ENCODE results near the gene CAMK4. TPM values are rescaled to one million over a fixed set of nuclear protein-coding genes. Genes with fewer than 3 reads are reported as not detected.

Gene CAMK4
- total RNA-seq, 1 experiment from 2014 or later: 10.2 TPM

DNA sequence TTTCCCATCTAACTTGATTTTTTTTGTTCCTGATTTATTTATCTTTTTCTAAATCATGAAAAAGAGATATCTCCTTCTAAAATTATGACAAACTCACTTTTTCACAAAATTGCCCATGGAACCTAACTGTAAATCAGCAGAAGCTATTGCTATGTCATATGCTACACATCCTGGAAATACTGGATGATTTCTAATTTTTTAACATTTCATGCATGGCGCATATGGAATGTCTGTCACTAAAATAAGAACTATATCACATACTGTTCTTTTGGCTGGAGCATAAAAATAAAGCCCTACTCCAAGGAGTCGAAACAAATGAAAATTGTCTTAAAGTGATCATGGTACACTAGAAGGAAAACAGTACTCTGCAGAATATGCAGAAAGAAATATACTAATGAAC is 60.6 kb downstream of the CAMK4 start:
- Histone ChIP-seq H3K36me3 (ENCODE audit: control insufficient read depth in 1 of 2, insufficient read depth in 2 of 2, low read length in 2 of 2) (no peaks in the 10 kb centered on the region), H3K9me3 (ENCODE audit: control insufficient read depth in 1 of 2, insufficient read depth in 1 of 2, low read depth in 1 of 2, low read length in 2 of 2) (no peaks in the 10 kb centered on the region), H3K9ac (ENCODE audit: low read length) (no peak overlapping the region), H4K20me1 (ENCODE audit: insufficient read depth) (no peaks in the 10 kb centered on the region), H3K27me3 (ENCODE audit: insufficient read depth, low read length) (no peaks in the 10 kb centered on the region), H3K4me3 (replicated peaks in 1 of 2; ENCODE audit: low read depth in 1 of 2, low read length in 2 of 2) (no peak overlapping the region), H3K4me1 (ENCODE audit: control insufficient read depth in 1 of 2, insufficient read depth in 2 of 2, low read length in 2 of 2) (no peaks in the 10 kb centered on the region), H3K4me2 (ENCODE audit: low read length) (no peak overlapping the region), H3K27ac (ENCODE audit: low read depth, low read length) (no peak overlapping the region), H3K79me2 (ENCODE audit: insufficient read depth, low read length) (no peaks in the 10 kb centered on the region), H3K9me2 (ENCODE audit: insufficient read depth) (no peaks in the 10 kb centered on the region), H2AFZ (ENCODE audit: low read depth, low read length, poor library complexity, severe bottlenecking) (no peak overlapping the region)
- ATAC-seq (no peak), DNase-seq (ENCODE audit: low read depth, low spot score) (no peak)
- CTCF ChIA-PET: interaction anchor here (0.7 kb wide), 1 partner anchor 48 kb away, joined by 3 read pairs; no protein-coding TSS in a partner anchor
- TF ChIP-seq JUND (IDR thresholded peaks at IDR 0.05) (no peak), EZH2 (IDR thresholded peaks at IDR 0.05) (no peak)
- TF ChIP-seq, protein P1, sequence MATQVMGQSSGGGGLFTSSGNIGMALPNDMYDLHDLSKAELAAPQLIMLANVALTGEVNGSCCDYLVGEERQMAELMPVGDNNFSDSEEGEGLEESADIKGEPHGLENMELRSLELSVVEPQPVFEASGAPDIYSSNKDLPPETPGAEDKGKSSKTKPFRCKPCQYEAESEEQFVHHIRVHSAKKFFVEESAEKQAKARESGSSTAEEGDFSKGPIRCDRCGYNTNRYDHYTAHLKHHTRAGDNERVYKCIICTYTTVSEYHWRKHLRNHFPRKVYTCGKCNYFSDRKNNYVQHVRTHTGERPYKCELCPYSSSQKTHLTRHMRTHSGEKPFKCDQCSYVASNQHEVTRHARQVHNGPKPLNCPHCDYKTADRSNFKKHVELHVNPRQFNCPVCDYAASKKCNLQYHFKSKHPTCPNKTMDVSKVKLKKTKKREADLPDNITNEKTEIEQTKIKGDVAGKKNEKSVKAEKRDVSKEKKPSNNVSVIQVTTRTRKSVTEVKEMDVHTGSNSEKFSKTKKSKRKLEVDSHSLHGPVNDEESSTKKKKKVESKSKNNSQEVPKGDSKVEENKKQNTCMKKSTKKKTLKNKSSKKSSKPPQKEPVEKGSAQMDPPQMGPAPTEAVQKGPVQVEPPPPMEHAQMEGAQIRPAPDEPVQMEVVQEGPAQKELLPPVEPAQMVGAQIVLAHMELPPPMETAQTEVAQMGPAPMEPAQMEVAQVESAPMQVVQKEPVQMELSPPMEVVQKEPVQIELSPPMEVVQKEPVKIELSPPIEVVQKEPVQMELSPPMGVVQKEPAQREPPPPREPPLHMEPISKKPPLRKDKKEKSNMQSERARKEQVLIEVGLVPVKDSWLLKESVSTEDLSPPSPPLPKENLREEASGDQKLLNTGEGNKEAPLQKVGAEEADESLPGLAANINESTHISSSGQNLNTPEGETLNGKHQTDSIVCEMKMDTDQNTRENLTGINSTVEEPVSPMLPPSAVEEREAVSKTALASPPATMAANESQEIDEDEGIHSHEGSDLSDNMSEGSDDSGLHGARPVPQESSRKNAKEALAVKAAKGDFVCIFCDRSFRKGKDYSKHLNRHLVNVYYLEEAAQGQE (IDR thresholded peaks at IDR 0.05; ENCODE audit: low read depth): no peak
- intact Hi-C loops (cut with micrococcal nuclease): no loop called here
- RAD21 ChIA-PET (ENCODE audit: low non-redundant PET in 1 of 2, low total read pairs in 2 of 2, uncharacterized antibody in 2 of 2, unreplicated experiment in 2 of 2): no interaction called here
- BruUV-seq (replicated peaks): no TSS peak
- POLR2A ChIA-PET: no interaction called here

DNA sequence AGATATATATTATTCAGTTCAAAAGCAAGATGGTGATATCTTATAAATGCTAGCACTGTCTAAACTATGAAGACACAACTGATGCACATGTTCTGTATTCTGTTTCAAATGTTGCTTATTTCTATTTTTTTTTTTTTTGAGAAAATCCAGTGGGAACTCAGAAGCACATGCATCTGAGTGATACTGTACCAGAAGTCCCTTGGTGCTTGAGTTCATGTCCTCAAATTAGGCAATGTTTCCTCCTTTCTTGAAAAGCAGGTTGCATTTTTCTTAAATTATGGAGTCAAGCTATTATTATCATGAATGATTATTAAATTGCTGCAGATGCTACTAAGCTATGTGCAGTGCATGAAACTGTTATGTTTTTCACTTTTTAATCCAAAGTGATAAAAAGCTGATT is 70.4 kb downstream of the CAMK4 start:
- Histone ChIP-seq H4K20me1 (ENCODE audit: insufficient read depth) (no peaks in the 10 kb centered on the region; the same call in 1 of the 2 replicates), H2AFZ (ENCODE audit: low read depth, low read length, poor library complexity, severe bottlenecking) (no peak overlapping the region), H3K4me1 (ENCODE audit: control insufficient read depth in 1 of 2, insufficient read depth in 2 of 2, low read length in 2 of 2) (no peaks in the 10 kb centered on the region), H3K9me2 (ENCODE audit: insufficient read depth) (no peaks in the 10 kb centered on the region), H3K4me2 (ENCODE audit: low read length) (no peak overlapping the region), H3K9me3 (ENCODE audit: control insufficient read depth in 1 of 2, insufficient read depth in 1 of 2, low read depth in 1 of 2, low read length in 2 of 2) (no peaks in the 10 kb centered on the region; a peak in 1 of 4 replicates), H3K36me3 (ENCODE audit: control insufficient read depth in 1 of 2, insufficient read depth in 2 of 2, low read length in 2 of 2) (no peaks in the 10 kb centered on the region), H3K9ac (ENCODE audit: low read length) (no peak overlapping the region), H3K4me3 (replicated peaks in 1 of 2; ENCODE audit: low read depth in 1 of 2, low read length in 2 of 2) (no peak overlapping the region), H3K27me3 (ENCODE audit: insufficient read depth, low read length) (no peaks in the 10 kb centered on the region), H3K27ac (ENCODE audit: low read depth, low read length) (no peak overlapping the region), H3K79me2 (ENCODE audit: insufficient read depth, low read length) (no peaks in the 10 kb centered on the region)
- CTCF ChIA-PET: no interaction called here
- ATAC-seq (no peak), DNase-seq (ENCODE audit: low read depth, low spot score) (no peak)
- intact Hi-C loops (cut with micrococcal nuclease): no loop called here
- BruUV-seq (replicated peaks): no TSS peak
- POLR2A ChIA-PET: no interaction called here
- TF ChIP-seq POLR2AphosphoS5 (IDR thresholded peaks at IDR 0.05; ENCODE audit: low read depth, low read length): no peak
- TF ChIP-seq SRF (IDR thresholded peaks at IDR 0.05; ENCODE audit: low read depth): no peak
- TF ChIP-seq YY1 (IDR thresholded peaks at IDR 0.05; ENCODE audit: extremely low read depth, insufficient replicate concordance, low read depth, low read length): no peak
- TF ChIP-seq SIN3A (IDR thresholded peaks at IDR 0.05; ENCODE audit: low read depth): no peak
- TF ChIP-seq JUND (IDR thresholded peaks at IDR 0.05): no peak
- TF ChIP-seq, protein P2, sequence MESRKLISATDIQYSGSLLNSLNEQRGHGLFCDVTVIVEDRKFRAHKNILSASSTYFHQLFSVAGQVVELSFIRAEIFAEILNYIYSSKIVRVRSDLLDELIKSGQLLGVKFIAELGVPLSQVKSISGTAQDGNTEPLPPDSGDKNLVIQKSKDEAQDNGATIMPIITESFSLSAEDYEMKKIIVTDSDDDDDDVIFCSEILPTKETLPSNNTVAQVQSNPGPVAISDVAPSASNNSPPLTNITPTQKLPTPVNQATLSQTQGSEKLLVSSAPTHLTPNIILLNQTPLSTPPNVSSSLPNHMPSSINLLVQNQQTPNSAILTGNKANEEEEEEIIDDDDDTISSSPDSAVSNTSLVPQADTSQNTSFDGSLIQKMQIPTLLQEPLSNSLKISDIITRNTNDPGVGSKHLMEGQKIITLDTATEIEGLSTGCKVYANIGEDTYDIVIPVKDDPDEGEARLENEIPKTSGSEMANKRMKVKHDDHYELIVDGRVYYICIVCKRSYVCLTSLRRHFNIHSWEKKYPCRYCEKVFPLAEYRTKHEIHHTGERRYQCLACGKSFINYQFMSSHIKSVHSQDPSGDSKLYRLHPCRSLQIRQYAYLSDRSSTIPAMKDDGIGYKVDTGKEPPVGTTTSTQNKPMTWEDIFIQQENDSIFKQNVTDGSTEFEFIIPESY (IDR thresholded peaks at IDR 0.05; ENCODE audit: extremely low read depth, insufficient replicate concordance, low read length): no peak
- TF ChIP-seq ELF1 (IDR thresholded peaks at IDR 0.05; ENCODE audit: borderline replicate concordance, low read depth): no peak
- no peak for TF ChIP-seq CEBPB (IDR thresholded peaks at IDR 0.05; ENCODE audit: low read depth)
- no peak for TF ChIP-seq SP1 (IDR thresholded peaks at IDR 0.05; ENCODE audit: low read depth)
- TF ChIP-seq TCF7L2 (IDR thresholded peaks at IDR 0.05; ENCODE audit: borderline replicate concordance, extremely low read depth, insufficient read depth, insufficient read length): no peak
- RAD21 ChIA-PET (ENCODE audit: low non-redundant PET in 1 of 2, low total read pairs in 2 of 2, uncharacterized antibody in 2 of 2, unreplicated experiment in 2 of 2): no interaction called here

Measured in HCT116 (cell line).